CD1c-positive myeloid dendritic cell (primary cell): Measurements from ENCODE around the gene OR10H3.

ENCODE experiments used
- DNase-seq: peaks from one replicate; pipeline ENCODE4 v3.0.0-alpha.2; 2016; ENCODE audit errors: extremely low spot score

The OR10H3 gene

DNA sequence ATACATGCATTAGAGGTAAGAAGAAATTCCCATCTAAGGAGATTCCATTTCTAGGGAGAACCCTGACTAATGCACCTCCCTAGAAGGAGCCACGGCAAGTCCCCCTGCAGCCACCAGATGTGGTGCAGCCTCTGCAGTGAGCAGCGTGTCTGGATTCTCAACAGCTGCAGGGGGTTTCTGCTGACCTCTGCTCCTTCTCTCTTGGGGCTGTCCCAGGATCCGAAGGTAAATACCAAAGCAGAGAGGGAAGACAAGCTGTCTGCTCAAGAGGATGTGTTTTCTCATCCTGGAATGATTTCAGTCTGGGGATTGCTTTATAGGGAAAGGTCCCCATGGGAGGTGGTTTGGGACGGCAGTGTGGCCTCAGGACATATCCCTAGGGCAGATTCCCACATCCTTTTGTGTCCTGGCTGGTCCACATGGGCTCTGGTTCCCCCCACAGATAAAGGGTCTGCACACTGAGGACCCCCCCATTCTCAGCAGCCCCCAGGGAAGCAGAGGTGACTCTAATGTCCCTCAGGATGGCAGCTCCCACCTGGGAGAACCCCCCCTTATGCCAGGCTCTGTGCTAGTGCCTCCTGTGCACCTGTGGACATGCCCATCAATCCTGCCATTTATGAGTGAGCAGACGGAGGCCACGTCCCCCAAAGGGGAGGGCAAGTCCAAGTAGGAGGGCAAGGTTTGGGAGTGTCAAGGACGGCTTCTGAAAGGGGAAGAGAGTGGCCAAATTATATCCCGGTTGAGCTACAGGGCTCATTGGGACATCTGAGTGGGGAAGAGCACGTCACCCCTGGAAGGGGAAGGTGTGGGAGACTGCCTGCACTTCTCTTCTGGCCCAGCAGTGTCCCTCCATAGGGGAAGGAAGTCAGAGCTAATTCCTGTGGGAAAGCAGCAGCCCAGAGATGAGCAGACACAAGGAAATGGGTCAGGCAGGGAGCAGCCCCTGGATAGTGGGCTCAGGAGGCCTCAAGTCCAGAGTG, 39.5 kb downstream of the OR10H3 start:
- DNase-seq = peak; percentile 7

DNA sequence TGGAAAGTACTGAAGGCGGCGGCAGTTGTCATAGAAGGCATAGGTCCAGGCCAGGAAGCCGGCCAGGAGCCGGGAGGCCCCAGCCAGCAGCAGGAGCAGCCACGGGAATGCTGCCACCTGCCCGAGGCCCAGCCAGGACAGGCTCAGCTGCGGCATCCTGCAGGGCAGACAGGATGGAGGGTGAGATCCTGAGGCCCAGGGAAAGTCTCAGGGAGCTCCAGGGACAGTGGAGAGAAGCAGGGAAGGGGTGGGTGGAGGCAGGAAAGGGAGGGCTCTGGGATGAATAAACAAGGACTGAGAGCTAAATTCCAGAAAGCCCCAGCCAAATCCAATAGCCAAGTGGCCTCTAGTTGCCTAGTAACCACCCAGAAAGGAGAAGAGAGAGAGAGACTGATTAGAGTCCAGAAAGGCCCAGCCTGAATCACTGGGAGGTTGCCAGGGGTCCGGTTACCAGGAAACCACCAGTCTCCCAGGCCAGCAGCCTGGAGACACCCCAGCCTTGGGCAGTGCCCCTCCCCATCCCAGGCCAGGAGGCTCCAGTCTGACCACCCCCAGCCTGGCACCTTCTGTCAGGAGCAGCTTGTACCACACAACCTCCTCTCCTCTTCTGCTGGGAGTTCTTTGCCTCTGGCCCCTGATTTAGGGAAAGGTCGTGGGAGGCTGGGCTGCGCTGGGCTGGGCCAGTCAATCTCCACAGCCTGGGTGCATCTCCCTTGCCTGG, 42.1 kb downstream of the OR10H3 start:
- DNase-seq = no peak

GRCh38 chr19:15780610-15781418, 43.0 kb downstream of the OR10H3 start:
- DNase-seq = no peak

GRCh38 chr19:15781661-15782060, 43.9 kb downstream of the OR10H3 start:
- DNase-seq = no peak

GRCh38 chr19:15782211-15782610, 44.4 kb downstream of the OR10H3 start:
- no peak for DNase-seq

GRCh38 chr19:15782896-15783295, 45.1 kb downstream of the OR10H3 start:
- peak; percentile 2 for DNase-seq

- DNase-seq = no peak
Measured at GRCh38 chr19:15787611-15788155, 49.9 kb downstream of the OR10H3 start, which contains the start of gene OR10H5. TSS of gene OR10H5 (plus strand) at chr19:15787661. CDS start at chr19:15794049, 6,388 bp downstream.

DNA sequence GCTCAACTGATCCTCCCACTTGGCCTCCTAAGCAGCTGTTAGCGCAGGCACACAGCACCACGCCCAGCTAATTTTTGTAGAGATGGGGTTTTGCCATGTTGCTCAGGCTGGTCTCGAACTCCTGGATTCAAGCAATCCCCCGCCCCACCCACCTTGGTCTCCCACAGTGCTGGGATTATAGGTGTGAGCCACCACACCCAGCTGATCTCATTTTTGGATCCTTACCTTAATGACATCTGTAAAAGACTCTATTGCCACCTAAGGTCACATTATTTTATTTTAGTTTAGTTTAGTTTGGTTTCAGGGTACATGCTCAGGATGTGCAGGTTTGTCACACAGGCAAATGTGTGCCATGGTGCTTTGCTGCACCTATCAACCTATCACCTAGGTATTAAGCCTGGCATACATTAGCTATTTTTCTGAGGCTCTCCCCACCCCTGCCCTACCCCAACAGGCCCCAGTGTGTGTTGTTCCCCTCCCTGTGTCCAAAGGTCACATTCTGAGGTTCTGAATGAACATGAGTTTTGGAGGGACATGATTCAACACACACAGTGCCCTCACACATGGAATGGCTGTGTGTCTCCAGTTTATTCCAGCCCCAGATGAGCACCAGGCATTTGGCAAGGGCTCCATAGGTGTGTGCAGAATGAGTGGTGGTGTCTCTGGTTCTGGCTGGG, 50.9 kb downstream of the OR10H3 start:
- no peak for DNase-seq

- no peak for DNase-seq
Measured at GRCh38 chr19:15790096-15790495, 52.3 kb downstream of the OR10H3 start.
